Liver (tissue), 9 donors: ENCODE results near the gene PDCD7. TPM values are rescaled to one million over a fixed set of nuclear protein-coding genes. Genes with fewer than 3 reads are reported as not detected.

Source experiments
- DNase-seq: peaks from one replicate; pipeline ENCODE4 v3.0.0-alpha.2; 2017; ENCODE audit warnings: low spot score
- H3K27ac ChIP-seq, 2 donors: one replicate each; pipeline ENCODE4 v1.7.0; 2013; ENCODE audit warnings: inconsistent platforms in 2 of 2, low read length in 2 of 2, control low read depth in 1 of 2, low read depth in 1 of 2, mild to moderate bottlenecking in 1 of 2
- H3K27me3 ChIP-seq, 4 donors: one replicate each; pipeline versions ENCODE4 v1.6.1 to v1.7.0; 2013; ENCODE audit warnings: low read length in 3 of 4, inconsistent platforms in 1 of 4, mild to moderate bottlenecking in 1 of 4, moderate library complexity in 1 of 4; ENCODE audit not compliant: control insufficient read depth in 4 of 4, insufficient read depth in 4 of 4
- H3K36me3 ChIP-seq, 4 donors: one replicate each; pipeline versions ENCODE4 v1.6.1 to v1.7.0; 2013; ENCODE audit warnings: low read length in 3 of 4, mild to moderate bottlenecking in 3 of 4, low read depth in 1 of 4, moderate library complexity in 1 of 4; ENCODE audit not compliant: control insufficient read depth in 4 of 4, insufficient read depth in 3 of 4
- H3K4me1 ChIP-seq, 4 donors: one replicate each; pipeline versions ENCODE4 v1.6.1 to v1.7.0; 2013; ENCODE audit warnings: low read length in 3 of 4, mild to moderate bottlenecking in 3 of 4, moderate library complexity in 1 of 4; ENCODE audit not compliant: control insufficient read depth in 4 of 4, insufficient read depth in 4 of 4
- H3K4me3 ChIP-seq, 3 donors: one replicate each; pipeline versions ENCODE4 v1.6.1 to v1.7.0; 2013; ENCODE audit warnings: low read length in 3 of 3, control low read depth in 1 of 3, low read depth in 1 of 3, mild to moderate bottlenecking in 1 of 3
- H3K9ac ChIP-seq, 2 donors: one replicate each; pipeline ENCODE4 v1.7.0; 2013; ENCODE audit warnings: low read length in 2 of 2, mild to moderate bottlenecking in 2 of 2, moderate library complexity in 2 of 2, control low read depth in 1 of 2, low read depth in 1 of 2
- H3K9me3 ChIP-seq, 4 donors: one replicate each; pipeline versions ENCODE4 v1.6.1 to v1.7.0; 2013; ENCODE audit warnings: low read length in 3 of 4; ENCODE audit not compliant: control insufficient read depth in 4 of 4
- EGR1 ChIP-seq, 2 donors: IDR thresholded peaks; 2 replicates each; pipeline ENCODE4 v1.6.1; 2016 to 2018; ENCODE audit warnings: antibody characterized with exemption in 2 of 2, low read depth in 2 of 2
- FOXA1 ChIP-seq: IDR thresholded peaks from 2 replicates; pipeline ENCODE4 v1.6.1; 2016; ENCODE audit warnings: antibody characterized with exemption
- FOXA2 ChIP-seq: IDR thresholded peaks from 2 replicates; pipeline ENCODE4 v1.6.1; 2016; ENCODE audit warnings: antibody characterized with exemption
- GABPA ChIP-seq, 2 donors: IDR thresholded peaks in 1 of 2; conservative IDR thresholded peaks in 1 of 2; 2 replicates each; pipeline ENCODE4 v1.6.1; 2016; ENCODE audit warnings: antibody characterized with exemption in 2 of 2, mild to moderate bottlenecking in 1 of 2, moderate library complexity in 1 of 2
- HNF4A ChIP-seq, 2 donors: conservative IDR thresholded peaks; 2 replicates each; pipeline ENCODE4 v1.6.1; 2016; ENCODE audit warnings: antibody characterized with exemption in 2 of 2, mild to moderate bottlenecking in 2 of 2
- HNF4G ChIP-seq: IDR thresholded peaks from 2 replicates; pipeline ENCODE4 v1.6.1; 2016; ENCODE audit warnings: antibody characterized with exemption
- JUND ChIP-seq, 2 donors: IDR thresholded peaks; 2 replicates each; pipeline ENCODE4 v1.6.1; 2016; ENCODE audit warnings: antibody characterized with exemption in 2 of 2
- NR2F2 ChIP-seq: IDR thresholded peaks from 2 replicates; pipeline ENCODE4 v1.6.1; 2016; ENCODE audit warnings: antibody characterized with exemption
- RAD21 ChIP-seq, 2 donors: IDR thresholded peaks; 2 replicates each; pipeline ENCODE4 v1.6.1; 2016; ENCODE audit warnings: antibody characterized with exemption in 2 of 2, mild to moderate bottlenecking in 2 of 2
- RXRA ChIP-seq, 2 donors: IDR thresholded peaks; 2 replicates each; pipeline ENCODE4 v1.6.1; 2017 to 2018; ENCODE audit warnings: antibody characterized with exemption in 2 of 2, mild to moderate bottlenecking in 1 of 2
- SP1 ChIP-seq: IDR thresholded peaks from 2 replicates; pipeline ENCODE4 v1.6.1; 2018; ENCODE audit warnings: antibody characterized with exemption, mild to moderate bottlenecking
- TAF1 ChIP-seq: conservative IDR thresholded peaks from 2 replicates; pipeline ENCODE4 v1.6.1; 2016; ENCODE audit warnings: antibody characterized with exemption, mild to moderate bottlenecking
- YY1 ChIP-seq: IDR thresholded peaks from 2 replicates; pipeline ENCODE4 v1.6.1; 2016; ENCODE audit warnings: antibody characterized with exemption, mild to moderate bottlenecking
- WGBS: extraction: QIAGEN DNeasy Blood & Tissue Kit; methylation state at CpG from one replicate; pipeline ENCODE4 v1.1.7; 2013; 5-methylcytosine and 5-hydroxymethylcytosine counted together
- polyA plus RNA-seq, 2 donors: library from polyadenylated mRNA; stranded (reverse) in 1 of 2; unstranded in 1 of 2; fragments of 200-250 nt in 1 of 2; fragments of >200 nt in 1 of 2; fragmentation: Nextera tagmentation in 1 of 2; extraction: Ambion mirVana in 1 of 2; gene quantifications; one replicate each; pipeline versions ENCODE4 v1.2.1 to v1.2.3, GENCODE V29; 2013 to 2015
- total RNA-seq, 2 donors: library from RNA; depleted of rRNA; stranded (reverse); fragments of >200 nt; gene quantifications; one replicate each; pipeline ENCODE4 v1.2.3, GENCODE V29; 2014
- TF ChIP-seq, protein P1 (sequence below): fragments of 150-350 bp; IDR thresholded peaks from 2 replicates; pipeline ENCODE4 v1.5.1; 2017; ENCODE audit warnings: improper control_type of control experiment, low read depth, low read length; ENCODE audit not compliant: missing input control
- TF ChIP-seq, protein P2 (sequence below): IDR thresholded peaks from 2 replicates; pipeline ENCODE4 v1.6.1; 2016; ENCODE audit warnings: antibody characterized with exemption
- TF ChIP-seq, protein P3 (sequence below): IDR thresholded peaks from 2 replicates; pipeline ENCODE4 v1.6.1; 2016; ENCODE audit warnings: antibody characterized with exemption, mild to moderate bottlenecking
- TF ChIP-seq, protein P4 (sequence below): IDR thresholded peaks from 2 replicates; pipeline ENCODE4 v1.6.1; 2016; ENCODE audit warnings: antibody characterized with exemption
- TF ChIP-seq, protein P5 (sequence below): IDR thresholded peaks from 2 replicates; pipeline ENCODE4 v1.6.1; 2016; ENCODE audit warnings: antibody characterized with exemption
- donor health status: healthy.
- donor health status: healthy.
- donor health status: healthy.
- donor health status: healthy.
- donor health status: healthy.

The PDCD7 gene
- total and polyA plus RNA-seq, 4 donors = 3.0 to 9.5 (median 6.7) TPM

DNA sequence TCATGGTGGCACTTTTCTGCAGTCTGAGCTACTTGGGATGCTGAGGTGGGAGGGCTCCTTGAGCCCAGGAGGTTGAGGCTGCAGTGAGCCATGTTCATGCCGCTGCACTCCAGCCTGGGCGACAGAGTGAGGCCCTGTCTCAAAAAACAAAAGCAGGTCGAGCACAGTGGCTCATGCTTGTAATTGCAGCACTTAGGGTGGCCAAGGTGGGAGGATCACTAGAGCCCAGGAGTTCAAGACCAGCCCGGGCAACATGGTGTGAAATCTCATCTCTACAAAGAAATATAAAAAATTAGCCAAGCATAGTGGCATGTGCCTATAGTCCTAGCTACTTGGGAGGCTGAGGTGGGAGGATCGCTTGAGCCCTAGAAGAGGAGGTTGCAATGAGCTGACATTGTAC lies 28.6 kb downstream of the PDCD7 start:
- TF ChIP-seq, protein P1, sequence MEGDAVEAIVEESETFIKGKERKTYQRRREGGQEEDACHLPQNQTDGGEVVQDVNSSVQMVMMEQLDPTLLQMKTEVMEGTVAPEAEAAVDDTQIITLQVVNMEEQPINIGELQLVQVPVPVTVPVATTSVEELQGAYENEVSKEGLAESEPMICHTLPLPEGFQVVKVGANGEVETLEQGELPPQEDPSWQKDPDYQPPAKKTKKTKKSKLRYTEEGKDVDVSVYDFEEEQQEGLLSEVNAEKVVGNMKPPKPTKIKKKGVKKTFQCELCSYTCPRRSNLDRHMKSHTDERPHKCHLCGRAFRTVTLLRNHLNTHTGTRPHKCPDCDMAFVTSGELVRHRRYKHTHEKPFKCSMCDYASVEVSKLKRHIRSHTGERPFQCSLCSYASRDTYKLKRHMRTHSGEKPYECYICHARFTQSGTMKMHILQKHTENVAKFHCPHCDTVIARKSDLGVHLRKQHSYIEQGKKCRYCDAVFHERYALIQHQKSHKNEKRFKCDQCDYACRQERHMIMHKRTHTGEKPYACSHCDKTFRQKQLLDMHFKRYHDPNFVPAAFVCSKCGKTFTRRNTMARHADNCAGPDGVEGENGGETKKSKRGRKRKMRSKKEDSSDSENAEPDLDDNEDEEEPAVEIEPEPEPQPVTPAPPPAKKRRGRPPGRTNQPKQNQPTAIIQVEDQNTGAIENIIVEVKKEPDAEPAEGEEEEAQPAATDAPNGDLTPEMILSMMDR = no peak
- no peak for TF ChIP-seq NR2F2
- no peak for TF ChIP-seq GABPA (IDR thresholded peaks at IDR 0.05 in 1 of 2, conservative IDR thresholded peaks at IDR 0.05 in 1 of 2)
- no peak for TF ChIP-seq HNF4G
- no peak for TF ChIP-seq HNF4A (conservative IDR thresholded peaks at IDR 0.05)
- TF ChIP-seq TAF1 = no peak
- TF ChIP-seq RXRA (IDR thresholded peaks at IDR 0.05) = no peak
- TF ChIP-seq, protein P2, sequence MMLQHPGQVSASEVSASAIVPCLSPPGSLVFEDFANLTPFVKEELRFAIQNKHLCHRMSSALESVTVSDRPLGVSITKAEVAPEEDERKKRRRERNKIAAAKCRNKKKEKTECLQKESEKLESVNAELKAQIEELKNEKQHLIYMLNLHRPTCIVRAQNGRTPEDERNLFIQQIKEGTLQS = no peak
- no peak for TF ChIP-seq FOXA1
- no peak for TF ChIP-seq JUND (IDR thresholded peaks at IDR 0.05)
- TF ChIP-seq, protein P3, sequence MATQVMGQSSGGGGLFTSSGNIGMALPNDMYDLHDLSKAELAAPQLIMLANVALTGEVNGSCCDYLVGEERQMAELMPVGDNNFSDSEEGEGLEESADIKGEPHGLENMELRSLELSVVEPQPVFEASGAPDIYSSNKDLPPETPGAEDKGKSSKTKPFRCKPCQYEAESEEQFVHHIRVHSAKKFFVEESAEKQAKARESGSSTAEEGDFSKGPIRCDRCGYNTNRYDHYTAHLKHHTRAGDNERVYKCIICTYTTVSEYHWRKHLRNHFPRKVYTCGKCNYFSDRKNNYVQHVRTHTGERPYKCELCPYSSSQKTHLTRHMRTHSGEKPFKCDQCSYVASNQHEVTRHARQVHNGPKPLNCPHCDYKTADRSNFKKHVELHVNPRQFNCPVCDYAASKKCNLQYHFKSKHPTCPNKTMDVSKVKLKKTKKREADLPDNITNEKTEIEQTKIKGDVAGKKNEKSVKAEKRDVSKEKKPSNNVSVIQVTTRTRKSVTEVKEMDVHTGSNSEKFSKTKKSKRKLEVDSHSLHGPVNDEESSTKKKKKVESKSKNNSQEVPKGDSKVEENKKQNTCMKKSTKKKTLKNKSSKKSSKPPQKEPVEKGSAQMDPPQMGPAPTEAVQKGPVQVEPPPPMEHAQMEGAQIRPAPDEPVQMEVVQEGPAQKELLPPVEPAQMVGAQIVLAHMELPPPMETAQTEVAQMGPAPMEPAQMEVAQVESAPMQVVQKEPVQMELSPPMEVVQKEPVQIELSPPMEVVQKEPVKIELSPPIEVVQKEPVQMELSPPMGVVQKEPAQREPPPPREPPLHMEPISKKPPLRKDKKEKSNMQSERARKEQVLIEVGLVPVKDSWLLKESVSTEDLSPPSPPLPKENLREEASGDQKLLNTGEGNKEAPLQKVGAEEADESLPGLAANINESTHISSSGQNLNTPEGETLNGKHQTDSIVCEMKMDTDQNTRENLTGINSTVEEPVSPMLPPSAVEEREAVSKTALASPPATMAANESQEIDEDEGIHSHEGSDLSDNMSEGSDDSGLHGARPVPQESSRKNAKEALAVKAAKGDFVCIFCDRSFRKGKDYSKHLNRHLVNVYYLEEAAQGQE = no peak
- TF ChIP-seq RAD21 (IDR thresholded peaks at IDR 0.05) = no peak
- TF ChIP-seq, protein P4, sequence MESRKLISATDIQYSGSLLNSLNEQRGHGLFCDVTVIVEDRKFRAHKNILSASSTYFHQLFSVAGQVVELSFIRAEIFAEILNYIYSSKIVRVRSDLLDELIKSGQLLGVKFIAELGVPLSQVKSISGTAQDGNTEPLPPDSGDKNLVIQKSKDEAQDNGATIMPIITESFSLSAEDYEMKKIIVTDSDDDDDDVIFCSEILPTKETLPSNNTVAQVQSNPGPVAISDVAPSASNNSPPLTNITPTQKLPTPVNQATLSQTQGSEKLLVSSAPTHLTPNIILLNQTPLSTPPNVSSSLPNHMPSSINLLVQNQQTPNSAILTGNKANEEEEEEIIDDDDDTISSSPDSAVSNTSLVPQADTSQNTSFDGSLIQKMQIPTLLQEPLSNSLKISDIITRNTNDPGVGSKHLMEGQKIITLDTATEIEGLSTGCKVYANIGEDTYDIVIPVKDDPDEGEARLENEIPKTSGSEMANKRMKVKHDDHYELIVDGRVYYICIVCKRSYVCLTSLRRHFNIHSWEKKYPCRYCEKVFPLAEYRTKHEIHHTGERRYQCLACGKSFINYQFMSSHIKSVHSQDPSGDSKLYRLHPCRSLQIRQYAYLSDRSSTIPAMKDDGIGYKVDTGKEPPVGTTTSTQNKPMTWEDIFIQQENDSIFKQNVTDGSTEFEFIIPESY = no peak
- no peak for TF ChIP-seq EGR1 (IDR thresholded peaks at IDR 0.05; ENCODE audit: low read depth in 2 of 2)
- TF ChIP-seq FOXA2 = no peak
- TF ChIP-seq, protein P5, sequence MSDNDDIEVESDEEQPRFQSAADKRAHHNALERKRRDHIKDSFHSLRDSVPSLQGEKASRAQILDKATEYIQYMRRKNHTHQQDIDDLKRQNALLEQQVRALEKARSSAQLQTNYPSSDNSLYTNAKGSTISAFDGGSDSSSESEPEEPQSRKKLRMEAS = no peak
- TF ChIP-seq YY1 = no peak
- TF ChIP-seq SP1 = no peak
- WGBS = 93% methylated on average over 5 of the region's 5 CpGs

GRCh38 chr15:65102912-65103311 lies 30.7 kb downstream of the PDCD7 start:
- WGBS = 95% methylated on average over 3 of the region's 3 CpGs
- peaks cover 4 to 33% (median 21%) of the 10 kb centered on the region in 4 donors for H3K36me3 ChIP-seq

More for the DNA sequence above, 28.6 kb downstream of the PDCD7 start:
- no peaks in the 10 kb centered on the region for H3K4me1 ChIP-seq
- no peak overlapping the region for H3K9ac ChIP-seq
- H3K27me3 ChIP-seq = no peaks in the 10 kb centered on the region
- no peak overlapping the region for H3K4me3 ChIP-seq
- peaks cover 0 to 15% (median 9%) of the 10 kb centered on the region in 4 donors for H3K36me3 ChIP-seq
- no peaks in the 10 kb centered on the region for H3K9me3 ChIP-seq
- H3K27ac ChIP-seq = no peak overlapping the region
- no peak for DNase-seq

More at GRCh38 chr15:65102912-65103311, 30.7 kb downstream of the PDCD7 start:
- no peaks in the 10 kb centered on the region for H3K4me1 ChIP-seq
- H3K4me3 ChIP-seq = no peak overlapping the region
- TF ChIP-seq, protein P3 = no peak
- TF ChIP-seq RXRA (IDR thresholded peaks at IDR 0.05) = no peak
- TF ChIP-seq SP1 = no peak
- DNase-seq = no peak
- H3K27ac ChIP-seq = no peak overlapping the region
- H3K27me3 ChIP-seq = no peaks in the 10 kb centered on the region
- H3K9me3 ChIP-seq = no peaks in the 10 kb centered on the region
- H3K9ac ChIP-seq = no peak overlapping the region
